Cardiac muscle cell (in vitro differentiated cells and primary cell): ENCODE measurements around the gene CTCFL. TPM values are rescaled to one million over a fixed set of nuclear protein-coding genes. Genes with fewer than 3 reads are reported as not detected.

ENCODE experiments used
- DNase-seq, 2 donors: peaks; one replicate each; pipeline versions ENCODE4 v3.0.0 to v3.0.0-alpha.2; 2010 to 2017; ENCODE audit warnings: low read depth in 1 of 2, low spot score in 1 of 2
- H3K27ac ChIP-seq: fragments of 200-600 bp; sonication (generic); 2 replicates; pipeline ENCODE4 v1.5.1; 2016
- H3K27me3 ChIP-seq: fragments of 200-600 bp; sonication (generic); 2 replicates; pipeline ENCODE4 v1.6.0; 2016; ENCODE audit warnings: control low read depth
- H3K36me3 ChIP-seq: fragments of 200-600 bp; sonication (generic); 2 replicates; pipeline ENCODE4 v1.5.1; 2016; ENCODE audit warnings: control low read depth
- H3K4me1 ChIP-seq: fragments of 200-600 bp; sonication (generic); 2 replicates; pipeline ENCODE4 v1.8.1; 2017; ENCODE audit warnings: low read depth, mild to moderate bottlenecking, mixed run types
- H3K4me3 ChIP-seq: fragments of 200-600 bp; sonication (generic); 2 replicates; pipeline ENCODE4 v1.5.1; 2016; ENCODE audit warnings: mild to moderate bottlenecking
- H3K9me3 ChIP-seq: fragments of 200-600 bp; sonication (generic); 2 replicates; pipeline ENCODE4 v1.5.1; 2017; ENCODE audit warnings: low read depth, mild to moderate bottlenecking, control low read depth
- CTCF ChIP-seq: IDR thresholded peaks from 2 replicates; pipeline ENCODE4 v1.5.1; 2012; ENCODE audit warnings: low read depth, mild to moderate bottlenecking, low read length
- polyA plus RNA-seq: library from polyadenylated mRNA; unstranded; fragments of >200 nt; fragmentation: Nextera tagmentation; extraction: Ambion mirVana; gene quantifications from 2 replicates; pipeline ENCODE4 v1.2.1, GENCODE V29; 2016
- total RNA-seq: library from RNA; depleted of rRNA; stranded (reverse); fragments of >200 nt; gene quantifications from 2 replicates; pipeline ENCODE4 v1.2.3, GENCODE V29; 2016

Gene CTCFL
- 0.09 TPM in 1 of 2 replicates, not detected in the other for total RNA-seq
- polyA plus RNA-seq, result 0.09 TPM in 1 of 2 replicates, not detected in the other

- no peak for TF ChIP-seq CTCF
- H3K36me3 ChIP-seq, result no peaks in the 10 kb centered on the region
- no peaks in the 10 kb centered on the region for H3K27me3 ChIP-seq
- no peaks in the 10 kb centered on the region for H3K4me1 ChIP-seq
- H3K4me3 ChIP-seq, result no peak within 1 kb of the TSS
- DNase-seq, result no peak
- H3K9me3 ChIP-seq, result no peaks in the 10 kb centered on the region
- no peak within 1 kb of the TSS for H3K27ac ChIP-seq
These were observed at the start of gene CTCFL for GRCh38 chr20:57524511-57525176. Gene CTCFL, minus strand, starts transcription at chr20:57525140. Its CDS starts 935 bp downstream, at chr20:57524205.

GRCh38 chr20:57573894-57574293 is 49.0 kb upstream of the CTCFL start:
- H3K36me3 ChIP-seq, result no peaks in the 10 kb centered on the region
- no peak overlapping the region for H3K4me3 ChIP-seq
- H3K4me1 ChIP-seq, result no peaks in the 10 kb centered on the region
- H3K27me3 ChIP-seq, result no peaks in the 10 kb centered on the region
- no peak for DNase-seq
- no peaks in the 10 kb centered on the region for H3K9me3 ChIP-seq
- H3K27ac ChIP-seq, result no peak overlapping the region
- no peak for TF ChIP-seq CTCF

GRCh38 chr20:57573242-57573641 is 48.3 kb upstream of the CTCFL start:
- Histone ChIP-seq H3K4me3 (no peak overlapping the region), H3K9me3 (no peaks in the 10 kb centered on the region), H3K4me1 (no peaks in the 10 kb centered on the region), H3K36me3 (no peaks in the 10 kb centered on the region), H3K27ac (no peak overlapping the region), H3K27me3 (no peaks in the 10 kb centered on the region)
- TF ChIP-seq CTCF, result no peak
- DNase-seq, result no peak

GRCh38 chr20:57571782-57572416 is 47.0 kb upstream of the CTCFL start:
- Histone ChIP-seq H3K4me1 (no peaks in the 10 kb centered on the region), H3K9me3 (no peaks in the 10 kb centered on the region), H3K4me3 (no peak overlapping the region), H3K27me3 (no peaks in the 10 kb centered on the region), H3K36me3 (no peaks in the 10 kb centered on the region), H3K27ac (no peak overlapping the region)
- no peak for TF ChIP-seq CTCF
- DNase-seq, result no peak

- H3K4me1 ChIP-seq, result no peaks in the 10 kb centered on the region
- no peak overlapping the region for H3K4me3 ChIP-seq
- H3K27ac ChIP-seq, result no peak overlapping the region
- no peaks in the 10 kb centered on the region for H3K36me3 ChIP-seq
- H3K9me3 ChIP-seq, result no peaks in the 10 kb centered on the region
- H3K27me3 ChIP-seq, result no peaks in the 10 kb centered on the region
- no peak for DNase-seq
- no peak for TF ChIP-seq CTCF
These were observed 46.0 kb upstream of the CTCFL start for GRCh38 chr20:57570920-57571319.
